Suprapubic skin (tissue), 4 donors: ENCODE measurements around the gene ADORA2A. TPM values are rescaled to one million over a fixed set of nuclear protein-coding genes. Genes with fewer than 3 reads are reported as not detected.

Experiments
- DNase-seq, 2 donors: peaks; one replicate each; pipeline ENCODE4 v3.0.0-alpha.2; 2019; ENCODE audit warnings: low spot score in 2 of 2
- H3K27ac ChIP-seq: fragments of 200-600 bp; sonication (generic); one replicate; pipeline ENCODE4 v1.5.1; 2019
- H3K27me3 ChIP-seq: fragments of 200-600 bp; sonication (generic); one replicate; pipeline ENCODE4 v1.5.1; 2019
- H3K36me3 ChIP-seq: fragments of 200-600 bp; sonication (generic); one replicate; pipeline ENCODE4 v1.5.1; 2019
- H3K4me1 ChIP-seq: fragments of 200-600 bp; sonication (generic); one replicate; pipeline ENCODE4 v1.5.1; 2019
- H3K4me3 ChIP-seq: fragments of 200-600 bp; sonication (generic); one replicate; pipeline ENCODE4 v1.5.1; 2019; ENCODE audit warnings: mild to moderate bottlenecking
- H3K9me3 ChIP-seq: fragments of 200-600 bp; sonication (generic); one replicate; pipeline ENCODE4 v1.5.1; 2019
- EP300 ChIP-seq: sonication (generic); formaldehyde crosslinking; IDR thresholded peaks from one replicate; pipeline ENCODE4 v1.6.1; 2017; ENCODE audit warnings: antibody characterized with exemption
- POLR2A ChIP-seq, 2 donors: fragments of 450-650 bp; IDR thresholded peaks; one replicate each; pipeline ENCODE4 v1.6.1; 2017; ENCODE audit warnings: antibody characterized with exemption in 2 of 2, mild to moderate bottlenecking in 2 of 2, moderate library complexity in 2 of 2
- POLR2AphosphoS5 ChIP-seq, 3 donors: sonication (generic); formaldehyde crosslinking; IDR thresholded peaks; one replicate each; pipeline ENCODE4 v1.6.1; 2017; ENCODE audit warnings: antibody characterized with exemption in 3 of 3
- WGBS: methylation state at CpG from one replicate; pipeline ENCODE4 v1.1.5; 2018; 5-methylcytosine and 5-hydroxymethylcytosine counted together
- total RNA-seq, 4 donors: library from RNA; depleted of rRNA; stranded (reverse); fragments of >200 nt; gene quantifications; one replicate each; pipeline ENCODE4 v1.1.0, GENCODE V29; 2016
- TF ChIP-seq, protein P1 (sequence below), 2 donors: fragments of 200-600 bp in 1 of 2; fragments of 450-650 bp in 1 of 2; sonication (generic) in 1 of 2; IDR thresholded peaks; one replicate each; pipeline ENCODE4 v1.5.1; 2016 to 2019; ENCODE audit warnings: antibody characterized with exemption in 2 of 2, mild to moderate bottlenecking in 1 of 2, moderate library complexity in 1 of 2

The ADORA2A gene
- total RNA-seq, 4 donors from 2014 or later = 2.2 to 5.1 (median 3.4) TPM

DNA sequence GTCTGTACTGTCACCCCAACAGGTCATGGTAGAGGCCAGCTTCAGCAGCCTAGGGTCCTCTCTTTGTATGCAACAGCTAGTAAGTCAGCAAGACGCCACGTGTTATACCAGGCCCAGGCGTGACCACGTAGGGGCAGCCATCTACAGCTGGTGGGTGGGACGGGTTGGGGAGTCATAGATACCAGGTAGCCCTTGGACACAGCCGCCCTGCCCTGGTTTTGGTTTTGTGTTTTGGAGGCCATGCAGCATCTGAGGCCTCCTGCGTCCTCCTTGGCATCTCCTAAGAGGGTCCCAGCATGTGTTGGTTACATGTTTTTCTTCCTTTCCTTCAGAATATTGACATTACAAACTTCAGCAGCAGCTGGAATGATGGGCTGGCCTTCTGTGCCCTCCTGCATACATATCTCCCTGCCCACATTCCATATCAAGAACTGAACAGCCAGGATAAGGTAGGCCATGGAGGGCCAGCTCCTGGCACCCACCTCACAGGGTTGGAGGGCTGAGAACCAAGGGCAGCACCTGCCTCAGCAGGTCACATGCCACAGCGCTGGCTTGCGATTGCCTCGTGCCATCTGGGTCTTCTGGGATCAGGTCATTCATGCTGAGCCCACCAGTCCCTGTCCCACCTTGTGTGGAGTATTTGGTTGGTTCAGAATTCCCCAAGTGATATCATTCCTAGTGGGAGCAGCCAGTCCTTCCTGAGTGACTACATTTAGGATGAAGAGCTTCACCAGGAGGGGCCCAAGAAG, 16.0 kb upstream of the ADORA2A start:
- Histone ChIP-seq H3K4me3 (no peak overlapping the region), H3K27me3 (no peaks in the 10 kb centered on the region), H3K9me3 (no peaks in the 10 kb centered on the region), H3K27ac (no peak overlapping the region), H3K36me3 (peaks cover 44% of the 10 kb centered on the region), H3K4me1 (peaks cover 1% of the 10 kb centered on the region)
- no peak for DNase-seq
- 84% methylated on average over 10 of the region's 10 CpGs for WGBS
- TF ChIP-seq, protein P1, sequence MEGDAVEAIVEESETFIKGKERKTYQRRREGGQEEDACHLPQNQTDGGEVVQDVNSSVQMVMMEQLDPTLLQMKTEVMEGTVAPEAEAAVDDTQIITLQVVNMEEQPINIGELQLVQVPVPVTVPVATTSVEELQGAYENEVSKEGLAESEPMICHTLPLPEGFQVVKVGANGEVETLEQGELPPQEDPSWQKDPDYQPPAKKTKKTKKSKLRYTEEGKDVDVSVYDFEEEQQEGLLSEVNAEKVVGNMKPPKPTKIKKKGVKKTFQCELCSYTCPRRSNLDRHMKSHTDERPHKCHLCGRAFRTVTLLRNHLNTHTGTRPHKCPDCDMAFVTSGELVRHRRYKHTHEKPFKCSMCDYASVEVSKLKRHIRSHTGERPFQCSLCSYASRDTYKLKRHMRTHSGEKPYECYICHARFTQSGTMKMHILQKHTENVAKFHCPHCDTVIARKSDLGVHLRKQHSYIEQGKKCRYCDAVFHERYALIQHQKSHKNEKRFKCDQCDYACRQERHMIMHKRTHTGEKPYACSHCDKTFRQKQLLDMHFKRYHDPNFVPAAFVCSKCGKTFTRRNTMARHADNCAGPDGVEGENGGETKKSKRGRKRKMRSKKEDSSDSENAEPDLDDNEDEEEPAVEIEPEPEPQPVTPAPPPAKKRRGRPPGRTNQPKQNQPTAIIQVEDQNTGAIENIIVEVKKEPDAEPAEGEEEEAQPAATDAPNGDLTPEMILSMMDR (IDR thresholded peaks at IDR 0.05) = no peak
- no peak for TF ChIP-seq POLR2A (IDR thresholded peaks at IDR 0.05)
- no peak for TF ChIP-seq EP300
- no peak for TF ChIP-seq POLR2AphosphoS5 (IDR thresholded peaks at IDR 0.05)

DNA sequence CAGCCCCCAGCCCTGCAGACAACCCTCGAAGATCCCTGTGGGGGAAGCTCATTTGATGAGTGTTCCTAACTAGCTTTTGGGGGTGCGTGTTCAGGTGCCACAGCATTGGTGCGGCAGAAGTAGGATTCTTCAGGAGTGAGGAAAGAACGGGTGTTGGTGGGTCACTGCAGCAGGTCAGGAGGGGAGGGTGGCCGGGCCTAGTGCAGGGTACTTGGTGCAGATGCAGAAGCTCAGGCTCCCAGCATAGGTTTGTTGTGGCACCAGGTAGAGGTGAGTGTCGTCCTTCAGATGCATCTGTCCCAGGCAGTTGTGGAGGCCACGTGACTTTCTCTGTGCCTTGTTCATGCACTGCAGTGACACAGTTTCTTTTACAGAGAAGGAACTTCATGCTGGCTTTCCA, 15.1 kb upstream of the ADORA2A start:
- peaks cover 51% of the 10 kb centered on the region for H3K36me3 ChIP-seq
- WGBS = 83% methylated on average over 7 of the region's 7 CpGs

DNA sequence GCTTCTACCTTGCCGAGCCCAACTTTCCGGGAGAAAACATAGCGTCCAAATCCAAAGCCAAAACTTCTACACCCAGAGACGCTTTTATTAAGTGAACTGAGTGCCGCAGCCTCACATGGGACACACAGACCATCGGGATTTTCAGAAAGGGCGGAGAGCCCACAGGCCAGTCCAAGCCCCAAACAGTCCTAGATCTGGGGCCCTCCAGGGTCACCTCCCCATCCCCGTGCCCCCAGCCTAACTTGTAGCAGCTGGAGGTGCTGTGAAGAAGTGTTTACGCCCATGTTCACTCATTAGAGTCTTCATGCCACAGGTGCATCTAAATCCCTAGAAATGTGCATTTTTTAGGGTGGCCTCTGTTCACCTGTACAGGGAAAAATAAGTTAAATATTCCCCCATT, 14.1 kb upstream of the ADORA2A start:
- TF ChIP-seq POLR2A (IDR thresholded peaks at IDR 0.05) (no peak), POLR2AphosphoS5 (IDR thresholded peaks at IDR 0.05) (no peak), EP300 (no peak)
- TF ChIP-seq, protein P1 (IDR thresholded peaks at IDR 0.05) = no peak
- no peaks in the 10 kb centered on the region for H3K9me3 ChIP-seq
- peaks cover 53% of the 10 kb centered on the region for H3K36me3 ChIP-seq
- no peaks in the 10 kb centered on the region for H3K4me1 ChIP-seq
- no peaks in the 10 kb centered on the region for H3K27me3 ChIP-seq
- no peak for DNase-seq
- 93% methylated on average over 9 of the region's 9 CpGs for WGBS
- H3K4me3 ChIP-seq = no peak overlapping the region
- H3K27ac ChIP-seq = no peak overlapping the region

More for the DNA sequence above, 15.1 kb upstream of the ADORA2A start:
- Histone ChIP-seq H3K27me3 (no peaks in the 10 kb centered on the region), H3K4me1 (no peaks in the 10 kb centered on the region), H3K4me3 (no peak overlapping the region), H3K9me3 (no peaks in the 10 kb centered on the region), H3K27ac (no peak overlapping the region)
- DNase-seq = no peak
- no peak for TF ChIP-seq POLR2A (IDR thresholded peaks at IDR 0.05)
- no peak for TF ChIP-seq POLR2AphosphoS5 (IDR thresholded peaks at IDR 0.05)
- TF ChIP-seq EP300 = no peak
- TF ChIP-seq, protein P1 (IDR thresholded peaks at IDR 0.05) = no peak

DNA sequence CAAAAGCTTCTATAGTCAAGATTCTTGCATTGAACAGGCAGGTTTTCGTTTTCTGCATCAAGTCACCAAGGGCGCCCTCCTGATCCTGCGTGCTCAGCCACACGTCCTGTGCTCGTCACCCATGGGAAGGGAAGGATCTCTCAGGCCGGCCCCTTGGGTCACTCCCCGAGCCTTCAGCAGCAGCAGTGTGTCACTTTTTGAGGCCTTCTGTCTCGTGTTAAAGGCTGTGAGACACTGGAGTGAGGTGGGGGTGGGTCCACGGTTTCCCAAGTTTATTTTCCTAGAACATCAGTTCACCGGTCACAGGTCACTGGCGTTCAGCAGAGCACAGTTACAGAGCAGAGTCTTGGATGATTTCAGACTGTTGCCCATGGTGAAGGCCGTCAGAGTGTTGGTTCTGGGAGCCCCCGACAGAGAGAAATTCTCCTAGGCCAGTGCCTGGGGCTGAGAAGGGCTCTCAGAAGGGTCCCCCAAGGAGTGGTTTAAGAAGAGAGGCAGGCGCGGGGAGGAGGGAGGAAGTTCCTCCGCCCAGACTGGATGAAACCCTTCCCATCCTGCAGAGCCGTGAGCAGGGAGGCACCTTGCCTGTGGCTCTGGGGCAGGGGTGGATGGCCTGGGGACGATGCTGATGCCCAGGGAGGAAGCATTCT, 13.5 kb upstream of the ADORA2A start:
- Histone ChIP-seq H3K36me3 (peaks cover 53% of the 10 kb centered on the region), H3K4me3 (no peak overlapping the region), H3K27ac (no peak overlapping the region), H3K4me1 (peaks cover under 1% of the 10 kb centered on the region), H3K27me3 (no peaks in the 10 kb centered on the region), H3K9me3 (no peaks in the 10 kb centered on the region)
- DNase-seq = no peak
- no peak for TF ChIP-seq POLR2AphosphoS5 (IDR thresholded peaks at IDR 0.05)
- no peak for TF ChIP-seq EP300
- TF ChIP-seq POLR2A (IDR thresholded peaks at IDR 0.05) = no peak
- TF ChIP-seq, protein P1 (IDR thresholded peaks at IDR 0.05) = no peak
- 93% methylated on average over 11 of the region's 18 CpGs for WGBS

DNA sequence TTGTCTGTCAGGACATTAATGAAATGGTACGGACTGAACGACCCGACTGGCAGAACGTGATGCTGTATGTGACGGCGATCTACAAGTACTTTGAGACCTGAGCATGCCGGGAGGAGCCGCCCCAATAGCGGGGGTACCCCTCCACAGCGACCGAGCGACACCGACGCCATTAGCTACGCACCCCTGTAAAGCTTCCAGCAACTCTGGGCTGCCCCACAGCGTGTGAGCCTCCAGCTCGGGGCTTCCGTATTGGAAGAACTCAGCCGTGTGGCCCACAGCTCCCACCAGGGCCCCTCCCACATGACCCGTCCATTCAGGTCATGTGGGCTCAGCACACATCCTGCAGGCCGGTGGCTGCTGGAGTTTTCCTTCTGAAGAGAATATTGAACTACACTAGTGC, 12.9 kb upstream of the ADORA2A start:
- Histone ChIP-seq H3K27me3 (no peaks in the 10 kb centered on the region), H3K9me3 (no peaks in the 10 kb centered on the region), H3K4me3 (no peak overlapping the region), H3K27ac (no peak overlapping the region), H3K4me1 (peaks cover 7% of the 10 kb centered on the region), H3K36me3 (peaks cover 53% of the 10 kb centered on the region)
- no peak for DNase-seq
- 80% methylated on average over 2 of the region's 21 CpGs for WGBS
- TF ChIP-seq POLR2A (IDR thresholded peaks at IDR 0.05) (no peak), POLR2AphosphoS5 (IDR thresholded peaks at IDR 0.05) (no peak), EP300 (no peak)
- TF ChIP-seq, protein P1 (IDR thresholded peaks at IDR 0.05) = no peak
